ENCODE measurements around the gene GLRX.

DNA sequence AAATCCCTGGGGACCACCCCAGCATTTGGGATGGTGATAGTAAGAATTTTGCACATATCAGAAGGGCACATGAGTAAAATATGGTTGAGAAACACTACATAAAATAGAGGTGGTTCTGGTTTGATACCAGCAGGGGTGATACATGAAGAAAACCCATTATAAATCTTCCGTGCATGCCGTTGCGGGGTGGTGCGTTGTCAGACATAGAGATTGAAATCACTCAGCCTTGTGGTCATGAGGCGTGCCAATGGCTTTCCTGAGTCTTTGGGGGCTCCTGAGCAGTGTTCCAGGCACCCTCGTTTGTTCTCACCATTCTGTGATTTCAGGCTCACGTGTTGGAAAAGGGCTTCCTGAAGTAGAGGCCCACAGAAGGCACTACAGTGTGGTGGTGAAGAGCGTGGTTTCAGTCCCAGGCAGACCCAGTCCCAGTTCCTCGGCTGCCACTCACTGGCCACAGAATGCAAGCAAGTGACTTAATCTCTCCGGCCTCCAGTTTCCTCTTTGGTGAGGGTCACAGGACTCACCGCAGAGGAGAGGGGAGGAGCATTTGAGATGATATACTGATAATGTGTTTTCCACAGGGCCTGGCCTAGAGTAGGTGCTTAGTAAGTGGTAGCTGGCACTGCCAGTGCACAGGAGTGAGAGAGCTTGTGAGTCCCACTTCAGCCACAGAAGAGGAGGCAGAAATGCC lies 20.5 kb upstream of the GLRX start:
- TF ChIP-seq, protein P1, sequence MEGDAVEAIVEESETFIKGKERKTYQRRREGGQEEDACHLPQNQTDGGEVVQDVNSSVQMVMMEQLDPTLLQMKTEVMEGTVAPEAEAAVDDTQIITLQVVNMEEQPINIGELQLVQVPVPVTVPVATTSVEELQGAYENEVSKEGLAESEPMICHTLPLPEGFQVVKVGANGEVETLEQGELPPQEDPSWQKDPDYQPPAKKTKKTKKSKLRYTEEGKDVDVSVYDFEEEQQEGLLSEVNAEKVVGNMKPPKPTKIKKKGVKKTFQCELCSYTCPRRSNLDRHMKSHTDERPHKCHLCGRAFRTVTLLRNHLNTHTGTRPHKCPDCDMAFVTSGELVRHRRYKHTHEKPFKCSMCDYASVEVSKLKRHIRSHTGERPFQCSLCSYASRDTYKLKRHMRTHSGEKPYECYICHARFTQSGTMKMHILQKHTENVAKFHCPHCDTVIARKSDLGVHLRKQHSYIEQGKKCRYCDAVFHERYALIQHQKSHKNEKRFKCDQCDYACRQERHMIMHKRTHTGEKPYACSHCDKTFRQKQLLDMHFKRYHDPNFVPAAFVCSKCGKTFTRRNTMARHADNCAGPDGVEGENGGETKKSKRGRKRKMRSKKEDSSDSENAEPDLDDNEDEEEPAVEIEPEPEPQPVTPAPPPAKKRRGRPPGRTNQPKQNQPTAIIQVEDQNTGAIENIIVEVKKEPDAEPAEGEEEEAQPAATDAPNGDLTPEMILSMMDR (IDR thresholded peaks at IDR 0.05; ENCODE audit: insufficient read depth, low read length, poor library complexity, severe bottlenecking), result no peak
- no peak for TF ChIP-seq EZH2phosphoT487 (conservative IDR thresholded peaks at IDR 0.05; ENCODE audit: low read length)
